HCT116 (cell line): Measurements from ENCODE around the gene NOL4L. TPM values are rescaled to one million over a fixed set of nuclear protein-coding genes. Genes with fewer than 3 reads are reported as not detected.

Source experiments
- ATAC-seq: fragments of 200-7000 bp; cut with Tn5 transposase; 2 replicates; pipeline ENCODE4 v1.9.1; 2020; ENCODE audit warnings: mild to moderate bottlenecking, moderate library complexity
- BruUV-seq: library from RNA; stranded (reverse); fragments of 400-500 nt; replicated peaks from 2 replicates; lab custom pipeline; 2021; lab: Mats Ljungman, UMichigan
- CTCF ChIA-PET: fragments of 300-600 bp; sonication (Branson Sonifier 250); formaldehyde crosslinking; loops from one replicate; lab custom pipeline; 2021; ENCODE audit warnings: antibody characterized with exemption; lab: Charles Lee
- POLR2A ChIA-PET: fragments of 300-600, 350-600 bp; sonication (Branson Sonifier 250); formaldehyde crosslinking; loops from one replicate; lab custom pipeline; 2021; ENCODE audit warnings: antibody characterized with exemption; lab: Charles Lee
- RAD21 ChIA-PET, 2 experiments: fragments of 300-600 bp; sonication (Branson Sonifier 250); formaldehyde crosslinking; loops; one replicate each; lab custom pipeline; 2023; ENCODE audit warnings: low total read pairs in 2 of 2; ENCODE audit not compliant: uncharacterized antibody in 2 of 2, unreplicated experiment in 2 of 2, low non-redundant PET in 1 of 2; lab: Charles Lee
- DNase-seq: peaks from one replicate; pipeline ENCODE4 v3.0.0-alpha.2; 2010; ENCODE audit warnings: low read depth, low spot score
- H2AFZ ChIP-seq: fragments of 200-600 bp; shearing (Covaris generic), sonication (generic); 2 replicates; pipeline ENCODE4 v1.6.1; 2017; ENCODE audit warnings: low read depth, mixed run types, mixed read lengths, antibody characterized with exemption, low read length; ENCODE audit not compliant: poor library complexity, severe bottlenecking
- H3K27ac ChIP-seq: 2 replicates; pipeline ENCODE4 v1.5.1; 2012; ENCODE audit warnings: low read depth, low read length
- H3K27me3 ChIP-seq: fragments of 200-600 bp; sonication (generic); 2 replicates; pipeline ENCODE4 v1.6.1; 2016; ENCODE audit warnings: mixed run types, low read length, mixed read lengths; ENCODE audit not compliant: insufficient read depth
- H3K36me3 ChIP-seq, 2 experiments: fragments of 200-500 bp in 1 of 2; fragments of 200-600 bp in 1 of 2; sonication (Bioruptor generic) in 1 of 2; sonication (generic) in 1 of 2; 2 replicates each; pipeline versions ENCODE4 v1.5.1 to v1.6.1; 2014 to 2016; ENCODE audit warnings: low read length in 2 of 2, inconsistent platforms in 1 of 2, mixed read lengths in 1 of 2, mixed run types in 1 of 2; ENCODE audit not compliant: insufficient read depth in 2 of 2, control insufficient read depth in 1 of 2
- H3K4me1 ChIP-seq, 2 experiments: fragments of 200-600 bp in 1 of 2; sonication (generic) in 1 of 2; 2 replicates each; pipeline versions ENCODE4 v1.5.1 to v1.6.1; 2012 to 2017; ENCODE audit warnings: low read length in 2 of 2, inconsistent platforms in 1 of 2, mild to moderate bottlenecking in 1 of 2, mixed read lengths in 1 of 2, mixed run types in 1 of 2, moderate library complexity in 1 of 2; ENCODE audit not compliant: insufficient read depth in 2 of 2, control insufficient read depth in 1 of 2
- H3K4me2 ChIP-seq: fragments of 200-600 bp; sonication (generic); 2 replicates; pipeline ENCODE4 v1.6.1; 2017; ENCODE audit warnings: mixed run types, low read length, mixed read lengths
- H3K4me3 ChIP-seq, 2 experiments: fragments of 200-600 bp in 1 of 2; sonication (generic) in 1 of 2; replicated peaks in 1 of 2; 2 replicates each; pipeline ENCODE4 v1.5.1; 2011 to 2016; ENCODE audit warnings: low read length in 2 of 2, control low read depth in 1 of 2, low read depth in 1 of 2, mild to moderate bottlenecking in 1 of 2, mixed read lengths in 1 of 2, mixed run types in 1 of 2
- H3K79me2 ChIP-seq: fragments of 200-600 bp; sonication (generic); 2 replicates; pipeline ENCODE4 v1.6.1; 2017; ENCODE audit warnings: mild to moderate bottlenecking, mixed run types, low read length, moderate library complexity, mixed read lengths; ENCODE audit not compliant: insufficient read depth
- H3K9ac ChIP-seq: fragments of 200-600 bp; sonication (generic); 2 replicates; pipeline ENCODE4 v1.6.1; 2016; ENCODE audit warnings: low read length, mixed read lengths
- H3K9me2 ChIP-seq: fragments of 200-600 bp; sonication (generic), shearing (Covaris generic); 2 replicates; pipeline ENCODE4 v1.6.1; 2017; ENCODE audit warnings: mixed run types, mild to moderate bottlenecking, moderate library complexity; ENCODE audit not compliant: insufficient read depth
- H3K9me3 ChIP-seq, 2 experiments: fragments of 200-500 bp in 1 of 2; fragments of 200-600 bp in 1 of 2; sonication (Bioruptor generic) in 1 of 2; sonication (generic) in 1 of 2; 2 replicates each; pipeline ENCODE4 v1.6.1; 2014 to 2017; ENCODE audit warnings: low read length in 2 of 2, mixed read lengths in 2 of 2, inconsistent platforms in 1 of 2, low read depth in 1 of 2, mild to moderate bottlenecking in 1 of 2, mixed run types in 1 of 2, moderate library complexity in 1 of 2; ENCODE audit not compliant: control insufficient read depth in 1 of 2, insufficient read depth in 1 of 2
- H4K20me1 ChIP-seq: fragments of 200-600 bp; sonication (generic), shearing (Covaris generic); 2 replicates; pipeline ENCODE4 v1.6.1; 2017; ENCODE audit warnings: mixed run types, mild to moderate bottlenecking, moderate library complexity; ENCODE audit not compliant: insufficient read depth
- CBX3 ChIP-seq: IDR thresholded peaks from 2 replicates; pipeline ENCODE4 v1.6.1; 2012; ENCODE audit warnings: low read depth
- CEBPB ChIP-seq: IDR thresholded peaks from 2 replicates; pipeline ENCODE4 v1.6.1; 2012; ENCODE audit warnings: low read depth
- CTCF ChIP-seq, 3 experiments: fragments of 200-600 bp in 1 of 3; sonication (generic) in 1 of 3; IDR thresholded peaks in 2 of 3; conservative IDR thresholded peaks in 1 of 3; 2 replicates each; pipeline ENCODE4 v1.5.1; 2012 to 2017; ENCODE audit warnings: low read depth in 2 of 3, low read length in 2 of 3, antibody characterized with exemption in 1 of 3, borderline replicate concordance in 1 of 3, control low read depth in 1 of 3, mild to moderate bottlenecking in 1 of 3, mixed read lengths in 1 of 3, mixed run types in 1 of 3, moderate library complexity in 1 of 3; ENCODE audit not compliant: insufficient read depth in 1 of 3
- EZH2 ChIP-seq: fragments of 200-600 bp; sonication (generic); IDR thresholded peaks from 2 replicates; pipeline ENCODE4 v1.6.1; 2017; ENCODE audit warnings: antibody characterized with exemption, mixed run types
- EZH2phosphoT487 ChIP-seq: fragments of 200-600 bp; IDR thresholded peaks from 2 replicates; pipeline ENCODE4 v1.6.1; 2018; ENCODE audit warnings: antibody characterized with exemption, borderline replicate concordance
- FOSL1 ChIP-seq: IDR thresholded peaks from 2 replicates; pipeline ENCODE4 v1.6.1; 2012; ENCODE audit warnings: low read depth
- MAX ChIP-seq: IDR thresholded peaks from 2 replicates; pipeline ENCODE4 v1.6.1; 2012
- POLR2A ChIP-seq: IDR thresholded peaks from 2 replicates; pipeline ENCODE4 v1.7.0; 2011; ENCODE audit warnings: borderline replicate concordance; ENCODE audit not compliant: insufficient read depth, insufficient read length; ENCODE audit errors: extremely low read depth
- POLR2AphosphoS5 ChIP-seq: IDR thresholded peaks from 2 replicates; pipeline ENCODE4 v1.6.1; 2011; ENCODE audit warnings: mild to moderate bottlenecking, low read depth, low read length, moderate library complexity
- SP1 ChIP-seq: IDR thresholded peaks from 2 replicates; pipeline ENCODE4 v1.6.1; 2012; ENCODE audit warnings: low read depth
- ZFX ChIP-seq: fragments of 450-650 bp; IDR thresholded peaks from 2 replicates; pipeline ENCODE4 v1.6.1; 2017
- ZNF274 ChIP-seq: fragments of 200-500 bp; sonication (Bioruptor generic); IDR thresholded peaks from 2 replicates; pipeline ENCODE4 v1.6.1; 2014; ENCODE audit warnings: mild to moderate bottlenecking, low read depth, low read length, inconsistent platforms
- intact Hi-C: fragments of 100-400 bp; cut with micrococcal nuclease; formaldehyde crosslinking; loops from 2 replicates; pipeline ENCODE4 v1.10.0; 2022
- total RNA-seq: library from RNA; stranded (reverse); gene quantifications from one replicate; pipeline ENCODE4 v1.2.1, GENCODE V29; 2021; ENCODE audit not compliant: unreplicated experiment

NOL4L gene
- total RNA-seq, 1 experiment from 2014 or later = 5.9 TPM

GRCh38 chr20:32455171-32455900, 129.8 kb downstream of the NOL4L start:
- H3K9me3 ChIP-seq = no peaks in the 10 kb centered on the region
- no peak for DNase-seq
- ChIA-PET POLR2A (no interaction called here), RAD21 (no interaction called here), CTCF (no interaction called here)
- no peak overlapping the region for H3K27ac ChIP-seq
- no peaks in the 10 kb centered on the region for H3K9me2 ChIP-seq
- H3K4me1 ChIP-seq = no peaks in the 10 kb centered on the region
- H4K20me1 ChIP-seq = no peaks in the 10 kb centered on the region
- no TSS peak for BruUV-seq
- intact Hi-C loops = no loop called here
- no peak overlapping the region for H3K4me2 ChIP-seq
- no peak overlapping the region for H2AFZ ChIP-seq
- H3K79me2 ChIP-seq = no peaks in the 10 kb centered on the region
- no peaks in the 10 kb centered on the region for H3K27me3 ChIP-seq
- H3K4me3 ChIP-seq = no peak overlapping the region
- no peak for ATAC-seq
- peaks cover 0 to 4% of the 10 kb centered on the region in 2 experiments; a peak in 2 of 4 replicates for H3K36me3 ChIP-seq
- H3K9ac ChIP-seq = no peak overlapping the region
- TF ChIP-seq EZH2phosphoT487 (no peak), POLR2A (no peak), POLR2AphosphoS5 (no peak), FOSL1 (no peak), MAX (no peak)

- Histone ChIP-seq H3K27me3 (no peaks in the 10 kb centered on the region), H2AFZ (no peak overlapping the region), H4K20me1 (no peaks in the 10 kb centered on the region), H3K36me3 (peaks cover 0 to 4% of the 10 kb centered on the region in 2 experiments; a peak in 2 of 4 replicates), H3K9me3 (no peaks in the 10 kb centered on the region), H3K9ac (no peak overlapping the region), H3K9me2 (no peaks in the 10 kb centered on the region), H3K27ac (no peak overlapping the region), H3K79me2 (no peaks in the 10 kb centered on the region), H3K4me2 (no peak overlapping the region), H3K4me3 (no peak overlapping the region), H3K4me1 (no peaks in the 10 kb centered on the region)
- DNase-seq = no peak
- BruUV-seq = no TSS peak
- intact Hi-C loops = no loop called here
- ChIA-PET RAD21 (no interaction called here), POLR2A (no interaction called here), CTCF (interaction anchor here (0.6 kb wide), 1 partner anchor 241 kb away, joined by 4 read pairs; no protein-coding TSS in a partner anchor)
- no peak for ATAC-seq
- TF ChIP-seq CBX3 (no peak), MAX (no peak), ZFX (no peak), SP1 (no peak), CTCF (IDR thresholded peaks at IDR 0.05 in 2 of 3, conservative IDR thresholded peaks at IDR 0.05 in 1 of 3; ENCODE audit: borderline replicate concordance in 1 of 3, insufficient read depth in 1 of 3, low read depth in 2 of 3, low read length in 2 of 3) (no peak), ZNF274 (no peak), CEBPB (no peak), EZH2 (no peak)
Measured at GRCh38 chr20:32454164-32455145, 130.7 kb downstream of the NOL4L start.
